GM10266 (cell line): ENCODE data around the gene SLC9A5.

Experiments
- DNase-seq: peaks from one replicate; pipeline ENCODE4 v3.0.0; 2012; ENCODE audit errors: extremely low spot score
- TF ChIP-seq, protein P1 (sequence below): IDR thresholded peaks from 2 replicates; pipeline ENCODE4 v1.5.1; 2012; ENCODE audit warnings: mild to moderate bottlenecking, low read depth; ENCODE audit not compliant: control insufficient read depth, insufficient read depth; ENCODE audit errors: missing control alignments

The SLC9A5 gene

DNA sequence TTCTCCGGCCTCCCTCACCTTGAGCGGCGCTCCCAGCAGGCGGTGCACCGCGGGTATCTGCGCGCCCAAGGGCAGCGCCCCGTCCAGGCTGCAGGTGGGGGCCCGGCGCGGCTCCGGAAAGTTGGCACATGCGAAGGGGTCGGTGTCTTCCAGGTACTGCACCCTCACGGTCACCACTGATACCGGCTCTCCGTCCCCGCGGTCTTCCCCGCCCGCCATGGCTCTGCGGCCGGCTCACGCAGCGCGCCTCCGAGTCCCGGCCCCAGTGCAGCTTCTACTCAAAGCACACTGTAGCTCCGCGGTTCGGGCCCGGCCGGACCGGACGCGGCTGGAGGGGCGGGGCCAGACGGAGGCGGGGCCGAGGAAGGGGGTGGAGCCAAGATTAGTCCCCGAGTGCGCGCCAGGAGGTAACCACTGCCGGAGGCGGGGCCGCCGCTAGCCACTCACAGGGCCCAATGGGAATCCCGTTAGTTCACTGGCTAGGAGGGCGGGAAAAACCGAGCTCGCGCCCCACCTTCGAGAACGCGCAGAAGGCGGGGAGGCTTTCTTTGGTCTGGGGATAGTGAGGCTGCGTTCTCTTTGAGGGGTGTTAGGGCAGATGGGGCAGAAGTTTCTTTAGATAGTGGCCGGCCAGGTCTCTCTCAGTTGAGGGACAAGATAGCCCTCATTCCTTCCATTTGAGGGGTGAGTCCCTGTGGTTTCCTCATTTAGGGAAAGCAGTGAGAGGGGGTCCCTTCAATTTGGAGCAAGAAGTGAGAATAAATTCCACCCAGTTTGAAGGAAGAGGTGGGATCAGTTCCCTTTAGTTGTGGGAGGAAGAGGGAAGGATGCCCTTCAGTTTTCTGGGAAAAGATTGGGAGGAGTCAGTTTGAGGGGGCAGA, 1.3 kb upstream of the SLC9A5 start, which contains the start of gene FHOD1:
Gene FHOD1 (minus strand): TSS at position 290 of the 881 bp plus-strand sequence. CDS start 71 bp downstream, at position 219.
- DNase-seq, result peak; percentile 98
- TF ChIP-seq, protein P1, sequence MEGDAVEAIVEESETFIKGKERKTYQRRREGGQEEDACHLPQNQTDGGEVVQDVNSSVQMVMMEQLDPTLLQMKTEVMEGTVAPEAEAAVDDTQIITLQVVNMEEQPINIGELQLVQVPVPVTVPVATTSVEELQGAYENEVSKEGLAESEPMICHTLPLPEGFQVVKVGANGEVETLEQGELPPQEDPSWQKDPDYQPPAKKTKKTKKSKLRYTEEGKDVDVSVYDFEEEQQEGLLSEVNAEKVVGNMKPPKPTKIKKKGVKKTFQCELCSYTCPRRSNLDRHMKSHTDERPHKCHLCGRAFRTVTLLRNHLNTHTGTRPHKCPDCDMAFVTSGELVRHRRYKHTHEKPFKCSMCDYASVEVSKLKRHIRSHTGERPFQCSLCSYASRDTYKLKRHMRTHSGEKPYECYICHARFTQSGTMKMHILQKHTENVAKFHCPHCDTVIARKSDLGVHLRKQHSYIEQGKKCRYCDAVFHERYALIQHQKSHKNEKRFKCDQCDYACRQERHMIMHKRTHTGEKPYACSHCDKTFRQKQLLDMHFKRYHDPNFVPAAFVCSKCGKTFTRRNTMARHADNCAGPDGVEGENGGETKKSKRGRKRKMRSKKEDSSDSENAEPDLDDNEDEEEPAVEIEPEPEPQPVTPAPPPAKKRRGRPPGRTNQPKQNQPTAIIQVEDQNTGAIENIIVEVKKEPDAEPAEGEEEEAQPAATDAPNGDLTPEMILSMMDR, result no peak

DNA sequence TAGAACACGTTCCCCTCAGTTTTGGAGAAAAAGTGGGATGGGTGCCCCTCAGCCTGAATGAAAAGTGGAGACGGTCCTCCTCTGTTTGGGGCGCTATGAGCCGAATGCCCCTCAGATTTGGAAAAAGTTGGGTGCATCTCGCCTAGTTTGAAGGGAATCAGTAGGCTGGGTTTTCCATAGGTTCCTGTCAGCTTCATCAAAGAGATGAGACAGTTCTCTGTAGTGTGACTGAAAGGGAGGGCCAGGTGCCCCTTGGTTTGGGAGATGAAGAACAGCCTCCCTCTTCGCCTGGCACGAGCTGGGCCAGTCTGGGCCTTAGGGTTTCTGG, 742 bp upstream of the SLC9A5 start:
- TF ChIP-seq, protein P1, result no peak
- no peak for DNase-seq

DNA sequence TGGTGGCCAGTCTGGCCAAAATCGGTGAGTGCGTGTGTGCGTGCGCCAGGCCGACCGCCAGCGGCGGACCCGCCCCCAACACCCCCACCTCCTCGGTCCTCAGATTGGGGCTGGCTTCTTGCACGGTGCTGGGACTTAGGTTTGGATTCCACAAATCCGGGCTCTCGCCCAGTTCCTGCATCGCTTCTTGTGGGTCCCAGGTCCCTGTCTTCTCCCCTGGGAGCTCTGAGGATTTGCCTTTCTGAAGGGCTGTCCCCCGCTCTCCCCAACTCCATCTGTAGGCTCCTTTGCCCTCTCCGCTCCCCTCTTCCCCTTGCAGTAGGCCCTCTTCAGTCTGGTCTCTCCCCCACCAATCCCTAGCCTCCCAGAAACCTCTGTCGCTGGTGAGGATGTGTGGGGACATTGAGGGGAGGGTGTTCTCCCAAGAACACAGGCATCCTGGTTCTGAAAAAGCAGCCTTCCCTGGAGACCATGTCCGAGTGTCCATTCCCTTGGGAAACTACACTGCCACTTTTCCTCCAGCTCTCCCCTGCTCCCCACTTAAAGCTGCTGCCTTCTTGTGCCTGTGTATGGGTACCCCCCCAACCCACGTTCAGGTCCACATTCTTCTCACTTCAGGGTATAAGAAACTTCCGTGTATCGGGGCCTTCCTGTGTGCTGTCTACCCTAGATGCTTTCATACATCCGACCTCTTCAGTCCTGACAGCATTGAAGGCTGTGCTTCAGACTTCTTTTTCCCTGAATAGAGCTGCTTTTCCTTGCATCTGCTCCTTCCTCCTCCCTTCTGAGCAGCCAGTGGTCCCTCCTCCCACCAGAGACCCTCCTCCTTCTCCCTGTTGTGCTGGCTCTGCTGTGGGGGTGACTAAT, 632 bp downstream of the SLC9A5 start:
- no peak for DNase-seq
- TF ChIP-seq, protein P1, result no peak

DNA sequence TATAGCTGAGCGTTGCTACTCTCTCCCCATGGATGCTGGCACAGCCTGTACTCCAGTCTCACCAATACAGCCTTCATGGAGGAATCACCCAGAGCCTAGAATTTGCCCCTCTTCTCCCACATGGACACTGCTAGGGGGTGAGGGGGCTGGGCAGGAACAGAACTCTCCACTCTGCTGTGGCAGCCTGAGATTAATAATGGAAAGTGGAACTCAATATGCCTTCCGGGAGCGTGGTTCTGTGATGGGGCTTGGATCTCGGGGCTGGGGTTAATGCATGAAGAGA, 1.2 kb downstream of the SLC9A5 start:
- TF ChIP-seq, protein P1, result no peak
- no peak for DNase-seq

DNA sequence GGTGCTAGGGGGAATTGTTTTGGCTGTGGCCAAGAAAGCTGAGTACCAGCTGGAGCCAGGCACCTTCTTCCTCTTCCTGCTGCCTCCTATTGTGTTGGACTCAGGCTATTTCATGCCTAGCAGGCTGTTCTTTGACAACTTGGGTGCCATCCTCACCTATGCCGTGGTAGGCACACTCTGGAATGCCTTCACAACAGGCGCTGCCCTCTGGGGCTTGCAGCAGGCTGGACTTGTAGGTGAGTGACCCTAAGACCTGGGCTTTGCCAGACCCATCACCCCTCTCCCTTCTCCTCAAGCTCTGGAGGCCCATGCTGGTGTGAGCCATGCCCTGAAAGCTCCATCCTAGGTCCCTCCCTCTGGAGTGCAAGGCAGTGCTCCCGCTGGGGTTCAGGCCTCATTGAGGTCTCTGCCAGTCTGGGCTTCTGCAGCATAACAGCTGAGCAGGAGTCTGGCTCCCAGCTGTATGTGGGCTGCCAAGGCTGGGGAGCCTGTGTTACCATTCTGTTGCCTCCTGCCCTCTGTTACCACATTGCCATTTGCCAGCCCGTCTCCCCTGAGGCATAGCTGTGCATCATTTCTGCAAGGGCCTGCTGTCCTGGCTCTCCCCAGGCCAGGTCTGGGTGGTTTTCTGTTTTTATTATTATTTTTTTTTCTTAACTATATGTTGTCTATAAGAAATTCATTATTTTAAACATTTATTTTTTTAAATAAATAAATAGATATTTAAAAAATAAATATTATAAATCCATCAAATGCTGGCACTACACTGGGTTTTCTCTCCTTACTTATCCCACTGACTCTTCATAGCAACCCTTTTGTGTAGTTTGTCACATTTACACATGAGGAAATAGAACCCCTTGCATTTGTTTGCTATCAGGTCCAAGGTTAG, 4.1 kb downstream of the SLC9A5 start:
- DNase-seq, result no peak
- TF ChIP-seq, protein P1, result no peak

DNA sequence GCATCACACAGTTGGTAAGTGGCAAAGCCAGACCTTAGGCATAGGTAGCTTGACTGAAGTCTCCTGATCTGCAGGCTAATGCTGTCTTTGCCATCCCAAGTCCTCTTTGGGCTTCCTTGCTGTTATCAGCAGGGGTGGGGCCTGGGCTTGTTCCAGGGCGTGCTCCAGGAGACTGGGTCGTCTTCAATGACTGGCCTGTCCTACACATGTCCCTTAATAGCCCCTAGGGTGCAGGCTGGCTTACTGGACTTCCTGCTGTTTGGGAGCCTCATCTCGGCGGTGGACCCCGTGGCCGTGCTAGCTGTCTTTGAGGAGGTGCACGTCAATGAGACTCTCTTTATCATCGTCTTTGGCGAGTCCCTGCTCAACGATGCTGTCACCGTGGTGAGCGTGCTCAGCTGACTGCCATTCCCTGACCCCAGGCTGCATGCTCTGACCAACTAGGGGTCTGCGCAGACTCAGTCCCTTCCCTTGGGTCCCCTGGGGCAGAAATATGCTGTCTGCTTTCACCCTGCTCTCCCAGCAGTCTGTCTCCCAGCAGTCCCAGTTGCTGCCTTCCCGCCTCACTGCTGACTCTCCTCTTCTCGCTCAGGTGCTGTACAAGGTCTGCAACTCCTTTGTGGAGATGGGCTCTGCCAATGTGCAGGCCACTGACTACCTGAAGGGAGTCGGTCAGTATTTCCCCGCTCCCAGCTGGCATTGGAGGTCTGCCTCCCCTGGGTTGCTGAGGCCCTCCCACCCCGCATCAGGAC, 6.2 kb downstream of the SLC9A5 start:
- TF ChIP-seq, protein P1, result no peak
- no peak for DNase-seq
